H9 (cell line): Measurements from ENCODE around the gene NMT1. TPM values are rescaled to one million over a fixed set of nuclear protein-coding genes. Genes with fewer than 3 reads are reported as not detected.

ENCODE experiments used
- DNase-seq: peaks from one replicate; pipeline ENCODE4 v3.0.0-alpha.2; 2017
- H2AFZ ChIP-seq: one replicate; pipeline ENCODE4 v1.6.1; 2013; ENCODE audit warnings: mild to moderate bottlenecking, low read length, control low read depth, moderate library complexity
- H2AK5ac ChIP-seq: 2 replicates; pipeline ENCODE4 v1.6.1; 2013; ENCODE audit warnings: low read length, control low read depth, mixed read lengths; ENCODE audit not compliant: insufficient read length
- H2BK120ac ChIP-seq: one replicate; pipeline ENCODE4 v1.6.1; 2013; ENCODE audit warnings: low read depth, mild to moderate bottlenecking, low read length, control low read depth, inconsistent platforms; ENCODE audit not compliant: poor library complexity, severe bottlenecking
- H2BK12ac ChIP-seq: 2 replicates; pipeline ENCODE4 v1.6.1; 2013; ENCODE audit warnings: low read length, control low read depth, mixed read lengths, low read depth; ENCODE audit not compliant: insufficient read length
- H2BK15ac ChIP-seq: 2 replicates; pipeline ENCODE4 v1.6.1; 2013; ENCODE audit warnings: low read depth, low read length, control low read depth
- H2BK20ac ChIP-seq: one replicate; pipeline ENCODE4 v1.6.1; 2013; ENCODE audit warnings: low read depth, mild to moderate bottlenecking, low read length, control low read depth, inconsistent platforms; ENCODE audit not compliant: poor library complexity, severe bottlenecking
- H2BK5ac ChIP-seq: 2 replicates; pipeline ENCODE4 v1.6.1; 2013; ENCODE audit warnings: low read length, control low read depth, mixed read lengths; ENCODE audit not compliant: insufficient read length
- H3K14ac ChIP-seq: 2 replicates; pipeline ENCODE4 v1.6.1; 2013; ENCODE audit warnings: low read length, control low read depth; ENCODE audit not compliant: insufficient read depth
- H3K18ac ChIP-seq: 2 replicates; pipeline ENCODE4 v1.6.1; 2013; ENCODE audit warnings: low read depth, mild to moderate bottlenecking, mixed read lengths, low read length, control low read depth; ENCODE audit not compliant: insufficient read length
- H3K23ac ChIP-seq: 2 replicates; pipeline ENCODE4 v1.6.1; 2013; ENCODE audit warnings: low read length, control low read depth, mixed read lengths, low read depth; ENCODE audit not compliant: insufficient read length
- H3K23me2 ChIP-seq: 2 replicates; pipeline ENCODE4 v1.6.1; 2013; ENCODE audit warnings: low read depth, mild to moderate bottlenecking, mixed read lengths, low read length, control low read depth; ENCODE audit not compliant: insufficient read length, poor library complexity, severe bottlenecking
- H3K27ac ChIP-seq: 2 replicates; pipeline ENCODE4 v1.5.1; 2013; ENCODE audit warnings: low read length, control low read depth, mixed read lengths, low read depth; ENCODE audit not compliant: insufficient read length
- H3K27me3 ChIP-seq: 2 replicates; pipeline ENCODE4 v1.6.1; 2013; ENCODE audit warnings: low read length, control low read depth, inconsistent platforms; ENCODE audit not compliant: insufficient read depth
- H3K4ac ChIP-seq: 2 replicates; pipeline ENCODE4 v1.6.1; 2013; ENCODE audit warnings: low read depth, mild to moderate bottlenecking, control low read depth, inconsistent platforms, low read length, moderate library complexity
- H3K4me1 ChIP-seq: 2 replicates; pipeline ENCODE4 v1.6.1; 2013; ENCODE audit warnings: low read length, control low read depth, inconsistent platforms; ENCODE audit not compliant: insufficient read depth
- H3K4me2 ChIP-seq: 2 replicates; pipeline ENCODE4 v1.6.1; 2013; ENCODE audit warnings: low read length, control low read depth, mixed read lengths; ENCODE audit not compliant: insufficient read length, insufficient read depth
- H3K56ac ChIP-seq: 2 replicates; pipeline ENCODE4 v1.6.1; 2013; ENCODE audit warnings: low read depth, mild to moderate bottlenecking, mixed read lengths, low read length, control low read depth; ENCODE audit not compliant: insufficient read length
- H3K79me1 ChIP-seq: 2 replicates; pipeline ENCODE4 v1.6.1; 2013; ENCODE audit warnings: low read depth, mild to moderate bottlenecking, moderate library complexity, low read length, control low read depth, inconsistent platforms; ENCODE audit not compliant: insufficient read depth, poor library complexity, severe bottlenecking
- H3K79me2 ChIP-seq: 2 replicates; pipeline ENCODE4 v1.6.1; 2013; ENCODE audit warnings: low read length, control low read depth, inconsistent platforms; ENCODE audit not compliant: insufficient read depth
- H3K9ac ChIP-seq: 2 replicates; pipeline ENCODE4 v1.6.1; 2013; ENCODE audit warnings: low read length, control low read depth, mixed read lengths; ENCODE audit not compliant: insufficient read length; ENCODE audit errors: extremely low read depth
- H3K9me3 ChIP-seq: one replicate; pipeline ENCODE4 v1.6.1; 2013; ENCODE audit warnings: low read depth, low read length, inconsistent platforms; ENCODE audit not compliant: control insufficient read depth
- H3T11ph ChIP-seq: one replicate; pipeline ENCODE4 v1.6.1; 2013; ENCODE audit warnings: mild to moderate bottlenecking, low read length, control low read depth, inconsistent platforms
- H4K20me1 ChIP-seq: one replicate; pipeline ENCODE4 v1.6.1; 2013; ENCODE audit not compliant: control insufficient read depth, insufficient read length, insufficient read depth
- H4K5ac ChIP-seq: 2 replicates; pipeline ENCODE4 v1.6.1; 2013; ENCODE audit warnings: low read depth, mild to moderate bottlenecking, mixed read lengths, low read length, control low read depth; ENCODE audit not compliant: insufficient read length
- H4K8ac ChIP-seq: replicated peaks from 2 replicates; pipeline ENCODE4 v1.6.1; 2013; ENCODE audit warnings: low read length, control low read depth, mixed read lengths, low read depth; ENCODE audit not compliant: insufficient read length
- H4K91ac ChIP-seq: 2 replicates; pipeline ENCODE4 v1.6.1; 2013; ENCODE audit warnings: low read depth, mild to moderate bottlenecking, moderate library complexity, mixed read lengths, low read length, control low read depth; ENCODE audit not compliant: insufficient read length
- H3K27ac Mint-ChIP-seq, 3 experiments: 2 replicates in 2 of 3; 3 replicates in 1 of 3; pipeline ENCODE4 v1.8.0; 2020 to 2021; ENCODE audit warnings: mixed read lengths in 3 of 3, mild to moderate bottlenecking in 1 of 3, moderate library complexity in 1 of 3
- H3K27me3 Mint-ChIP-seq: 2 replicates; pipeline ENCODE4 v1.8.0; 2021; ENCODE audit warnings: low read depth, mild to moderate bottlenecking, moderate library complexity, mixed read lengths
- H3K36me3 Mint-ChIP-seq, 3 experiments: 2 replicates in 2 of 3; 3 replicates in 1 of 3; pipeline ENCODE4 v1.8.0; 2020 to 2021; ENCODE audit warnings: low read depth in 3 of 3, mixed read lengths in 3 of 3; ENCODE audit not compliant: insufficient read depth in 1 of 3
- H3K4me1 Mint-ChIP-seq, 2 experiments: 2 replicates each; pipeline ENCODE4 v1.8.0; 2020; ENCODE audit warnings: mixed read lengths in 2 of 2
- H3K4me3 Mint-ChIP-seq, 2 experiments: 2 replicates in 1 of 2; 3 replicates in 1 of 2; pipeline ENCODE4 v1.8.0; 2020 to 2021; ENCODE audit warnings: mild to moderate bottlenecking in 2 of 2, mixed read lengths in 2 of 2, moderate library complexity in 1 of 2
- H3K9me3 Mint-ChIP-seq, 2 experiments: 2 replicates in 1 of 2; 3 replicates in 1 of 2; pipeline ENCODE4 v1.8.0; 2020; ENCODE audit warnings: mild to moderate bottlenecking in 2 of 2, mixed read lengths in 2 of 2, moderate library complexity in 1 of 2
- CTCF ChIP-seq: fragments of 200-600 bp; sonication (generic); conservative IDR thresholded peaks from 3 replicates; pipeline ENCODE4 v1.8.0; 2021; ENCODE audit warnings: antibody characterized with exemption, mild to moderate bottlenecking
- WGBS: extraction: QIAGEN DNeasy Blood & Tissue Kit; methylation state at CpG from one replicate; pipeline ENCODE4 v1.1.7; 2013; ENCODE audit warnings: missing lambda C conversion rate, low lambda C conversion rate, mixed read lengths; ENCODE audit not compliant: insufficient read length; ENCODE audit errors: extremely low coverage; 5-methylcytosine and 5-hydroxymethylcytosine counted together
- total RNA-seq: library from RNA; stranded (reverse); gene quantifications from 2 replicates; pipeline ENCODE4 v1.2.1, GENCODE V29; 2021

NMT1 gene
- total RNA-seq, 1 experiment from 2014 or later, result 150 TPM

DNA sequence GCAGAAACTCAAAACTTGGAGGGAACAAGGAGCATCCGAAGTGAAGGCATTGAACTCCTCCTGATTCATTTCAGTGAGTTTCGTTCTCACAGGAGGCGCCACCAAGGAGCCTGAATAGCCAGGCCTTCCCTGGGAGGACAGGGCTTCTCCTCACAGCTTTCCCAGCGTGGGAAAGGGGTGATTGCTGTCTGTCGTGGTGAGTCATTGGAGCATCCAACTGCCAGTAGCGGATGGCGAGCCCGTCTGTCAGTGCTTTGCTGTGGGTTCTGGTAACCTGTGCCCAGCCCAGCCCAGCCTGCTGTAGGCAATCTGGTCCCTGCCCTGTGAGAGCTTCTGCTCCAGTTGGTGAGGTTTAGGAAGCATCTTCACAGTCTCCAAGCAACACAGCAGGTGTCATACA lies 42.9 kb downstream of the NMT1 start:
- H3K14ac ChIP-seq, result no peak overlapping the region
- H2BK12ac ChIP-seq, result no peak overlapping the region
- no peak overlapping the region for H3K56ac ChIP-seq
- Mint-ChIP-seq H3K27me3 (no peaks in the 10 kb centered on the region), H3K27ac (no peak overlapping the region), H3K9me3 (no peaks in the 10 kb centered on the region), H3K4me1 (peaks cover 0 to 2% of the 10 kb centered on the region in 2 experiments; a peak in 1 of 4 replicates), H3K4me3 (no peak overlapping the region), H3K36me3 (peaks cover 26 to 92% (median 83%) of the 10 kb centered on the region in 3 experiments; a peak in 6 of 7 replicates)
- H4K91ac ChIP-seq, result no peak overlapping the region
- H3K27ac ChIP-seq, result no peak overlapping the region
- H3K18ac ChIP-seq, result no peak overlapping the region
- no peak overlapping the region for H2BK20ac ChIP-seq
- WGBS, result no CpG with 5 or more reads among the region's 8 CpGs
- no peak overlapping the region for H4K8ac ChIP-seq
- no peaks in the 10 kb centered on the region; the same call in 1 of the 2 replicates for H3K79me2 ChIP-seq
- no peak overlapping the region for H3K4ac ChIP-seq
- H2AK5ac ChIP-seq, result no peak overlapping the region
- H3K4me2 ChIP-seq, result no peak overlapping the region
- no peaks in the 10 kb centered on the region for H3K4me1 ChIP-seq
- H2BK5ac ChIP-seq, result no peak overlapping the region
- DNase-seq, result no peak
- TF ChIP-seq CTCF, result no peak
- no peak overlapping the region for H4K5ac ChIP-seq
- H3K79me1 ChIP-seq, result no peaks in the 10 kb centered on the region
- H2BK120ac ChIP-seq, result no peak overlapping the region
- no peaks in the 10 kb centered on the region for H3K9me3 ChIP-seq
- no peak overlapping the region for H3K23ac ChIP-seq
- H2AFZ ChIP-seq, result no peak overlapping the region
- H2BK15ac ChIP-seq, result no peak overlapping the region
- no peak overlapping the region for H3K9ac ChIP-seq
- no peaks in the 10 kb centered on the region for H3K23me2 ChIP-seq
- no peaks in the 10 kb centered on the region for H3K27me3 ChIP-seq
- no peaks in the 10 kb centered on the region for H4K20me1 ChIP-seq
- H3T11ph ChIP-seq, result no peak overlapping the region
